GM12891 (cell line): ENCODE measurements around the gene PURB.

Experiments
- POLR2A ChIP-seq: IDR thresholded peaks from 2 replicates; pipeline ENCODE4 v1.6.1; 2011; ENCODE audit warnings: low read depth, low read length, control low read depth
- TAF1 ChIP-seq: IDR thresholded peaks from 2 replicates; pipeline ENCODE4 v1.6.1; 2011; ENCODE audit warnings: low read depth, low read length, control low read depth

DNA sequence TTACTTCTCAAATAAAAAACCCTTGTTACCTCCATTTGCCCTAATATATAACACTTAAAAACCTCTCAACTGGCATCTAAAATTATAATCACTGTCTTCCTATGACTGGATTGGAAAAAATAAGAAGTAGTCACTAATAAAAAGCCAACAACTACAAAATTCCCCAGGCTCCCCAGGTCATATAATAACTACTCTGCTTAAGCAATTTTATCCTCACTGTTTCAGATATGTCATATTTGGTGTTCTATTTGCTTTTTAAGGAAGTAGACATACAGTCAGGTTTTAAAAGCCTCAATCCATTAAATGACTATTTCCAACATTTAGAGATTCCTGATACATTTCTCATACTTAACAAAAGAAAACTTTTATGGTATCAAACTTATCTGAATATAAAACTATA lies 39.9 kb downstream of the PURB start:
- TF ChIP-seq TAF1 (no peak), POLR2A (no peak)
